ENCODE results near the gene CFAP91. TPM values are rescaled to one million over a fixed set of nuclear protein-coding genes. Genes with fewer than 3 reads are reported as not detected.

The CFAP91 gene
- total RNA-seq, 2 experiments from 2014 or later = not detected

DNA sequence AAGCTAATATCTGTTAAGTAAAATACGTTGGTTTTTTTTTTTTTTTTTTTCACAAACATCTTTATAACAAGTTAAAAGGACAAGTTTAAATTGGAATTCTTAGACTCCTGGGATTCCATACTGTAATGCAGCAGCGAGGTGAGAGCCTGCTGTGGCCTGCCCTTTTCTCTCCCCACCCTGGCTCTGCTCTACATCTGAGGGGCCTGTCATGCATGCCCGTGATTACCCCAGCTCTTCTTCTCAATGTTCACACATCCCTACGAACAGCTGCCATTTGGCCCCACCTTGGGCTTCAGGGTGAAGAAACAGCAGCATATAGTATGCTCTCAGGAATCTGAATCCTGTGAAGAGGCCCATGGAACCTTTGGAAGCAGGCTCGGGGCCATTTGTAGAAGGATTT lies 14.7 kb downstream of the CFAP91 start:
- TF ChIP-seq, protein P1, sequence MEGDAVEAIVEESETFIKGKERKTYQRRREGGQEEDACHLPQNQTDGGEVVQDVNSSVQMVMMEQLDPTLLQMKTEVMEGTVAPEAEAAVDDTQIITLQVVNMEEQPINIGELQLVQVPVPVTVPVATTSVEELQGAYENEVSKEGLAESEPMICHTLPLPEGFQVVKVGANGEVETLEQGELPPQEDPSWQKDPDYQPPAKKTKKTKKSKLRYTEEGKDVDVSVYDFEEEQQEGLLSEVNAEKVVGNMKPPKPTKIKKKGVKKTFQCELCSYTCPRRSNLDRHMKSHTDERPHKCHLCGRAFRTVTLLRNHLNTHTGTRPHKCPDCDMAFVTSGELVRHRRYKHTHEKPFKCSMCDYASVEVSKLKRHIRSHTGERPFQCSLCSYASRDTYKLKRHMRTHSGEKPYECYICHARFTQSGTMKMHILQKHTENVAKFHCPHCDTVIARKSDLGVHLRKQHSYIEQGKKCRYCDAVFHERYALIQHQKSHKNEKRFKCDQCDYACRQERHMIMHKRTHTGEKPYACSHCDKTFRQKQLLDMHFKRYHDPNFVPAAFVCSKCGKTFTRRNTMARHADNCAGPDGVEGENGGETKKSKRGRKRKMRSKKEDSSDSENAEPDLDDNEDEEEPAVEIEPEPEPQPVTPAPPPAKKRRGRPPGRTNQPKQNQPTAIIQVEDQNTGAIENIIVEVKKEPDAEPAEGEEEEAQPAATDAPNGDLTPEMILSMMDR (IDR thresholded peaks at IDR 0.05) = no peak
- H3K27ac Mint-ChIP-seq = no peak overlapping the region
- intact Hi-C loops (cut with micrococcal nuclease) = no loop called here
- H3K36me3 Mint-ChIP-seq (ENCODE audit: low read depth) = no peaks in the 10 kb centered on the region
- no peaks in the 10 kb centered on the region for H3K4me1 Mint-ChIP-seq (ENCODE audit: low read depth)
- no peaks in the 10 kb centered on the region for H3K27me3 Mint-ChIP-seq
- no peak for ATAC-seq
- H3K9me3 Mint-ChIP-seq = no peaks in the 10 kb centered on the region
- ChIA-PET CTCF (interaction anchor here (1.5 kb wide), 1 partner anchor 9 kb away, joined by 3 read pairs; no protein-coding TSS in a partner anchor), POLR2A (interaction anchor here (0.7 kb wide), 1 partner anchor 11 kb away, joined by 3 read pairs; no protein-coding TSS in a partner anchor)
- no peak for DNase-seq
- no peak overlapping the region for H3K4me3 Mint-ChIP-seq

DNA sequence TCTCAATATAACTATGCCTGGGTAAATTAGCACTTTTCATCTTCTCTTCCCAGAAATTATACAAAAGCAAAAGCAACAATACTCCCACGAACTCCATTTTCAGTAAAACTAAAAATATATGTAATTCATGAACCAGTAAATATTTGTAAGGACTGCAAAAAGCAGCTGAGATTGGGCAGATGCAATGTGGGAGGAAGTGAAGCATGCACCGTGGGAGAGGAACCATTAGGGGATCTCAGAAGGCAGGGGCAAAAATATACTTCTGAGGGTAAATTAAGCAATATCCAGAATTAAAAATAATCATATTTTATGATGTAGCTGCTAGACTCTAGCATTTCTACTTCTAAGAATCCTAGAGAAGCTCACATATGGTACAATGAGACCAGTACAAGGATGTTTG lies 20.2 kb downstream of the CFAP91 start:
- POLR2A ChIA-PET = no interaction called here
- H3K9me3 Mint-ChIP-seq = no peaks in the 10 kb centered on the region
- CTCF ChIA-PET = interaction anchor here (0.9 to 1.8 kb wide), 3 partner anchors 9 to 33 kb away, joined by 3 to 4 read pairs (median 4); no protein-coding TSS in a partner anchor
- no peak for ATAC-seq
- H3K36me3 Mint-ChIP-seq (ENCODE audit: low read depth) = no peaks in the 10 kb centered on the region
- no peak for DNase-seq
- no peaks in the 10 kb centered on the region for H3K27me3 Mint-ChIP-seq
- TF ChIP-seq, protein P1 (IDR thresholded peaks at IDR 0.05) = no peak
- no peak overlapping the region for H3K27ac Mint-ChIP-seq
- H3K4me3 Mint-ChIP-seq = no peak overlapping the region
- intact Hi-C loops (cut with micrococcal nuclease) = no loop called here
- H3K4me1 Mint-ChIP-seq (ENCODE audit: low read depth) = no peaks in the 10 kb centered on the region

DNA sequence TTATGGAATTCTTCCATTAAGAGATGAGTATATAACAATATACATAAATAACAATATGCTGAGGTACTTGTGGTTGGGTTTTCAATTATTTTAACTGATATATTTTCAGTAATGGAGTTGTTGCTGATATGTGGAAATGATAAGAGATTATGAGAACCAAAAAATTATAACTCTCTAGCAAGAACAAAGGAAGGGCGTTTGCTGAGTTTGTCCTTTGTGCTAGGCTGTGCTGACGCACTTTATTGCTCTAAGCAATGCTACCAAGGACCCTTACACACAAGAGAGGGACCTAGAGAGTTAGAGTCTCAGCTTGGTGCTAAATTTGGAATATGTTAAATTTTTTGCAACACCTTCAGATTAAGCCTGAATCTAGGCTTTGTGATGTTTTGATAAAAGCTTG lies 24.1 kb downstream of the CFAP91 start:
- intact Hi-C loops (cut with micrococcal nuclease) = no loop called here
- H3K27me3 Mint-ChIP-seq = no peaks in the 10 kb centered on the region
- POLR2A ChIA-PET = no interaction called here
- no peak for DNase-seq
- TF ChIP-seq, protein P1 (IDR thresholded peaks at IDR 0.05) = no peak
- H3K9me3 Mint-ChIP-seq = no peaks in the 10 kb centered on the region
- ATAC-seq = no peak
- CTCF ChIA-PET = interaction anchor here (1.0 kb wide), 1 partner anchor 10 kb away, joined by 3 read pairs; no protein-coding TSS in a partner anchor
- H3K27ac Mint-ChIP-seq = no peak overlapping the region
- no peaks in the 10 kb centered on the region for H3K4me1 Mint-ChIP-seq (ENCODE audit: low read depth)
- no peaks in the 10 kb centered on the region for H3K36me3 Mint-ChIP-seq (ENCODE audit: low read depth)
- H3K4me3 Mint-ChIP-seq = no peak overlapping the region

DNA sequence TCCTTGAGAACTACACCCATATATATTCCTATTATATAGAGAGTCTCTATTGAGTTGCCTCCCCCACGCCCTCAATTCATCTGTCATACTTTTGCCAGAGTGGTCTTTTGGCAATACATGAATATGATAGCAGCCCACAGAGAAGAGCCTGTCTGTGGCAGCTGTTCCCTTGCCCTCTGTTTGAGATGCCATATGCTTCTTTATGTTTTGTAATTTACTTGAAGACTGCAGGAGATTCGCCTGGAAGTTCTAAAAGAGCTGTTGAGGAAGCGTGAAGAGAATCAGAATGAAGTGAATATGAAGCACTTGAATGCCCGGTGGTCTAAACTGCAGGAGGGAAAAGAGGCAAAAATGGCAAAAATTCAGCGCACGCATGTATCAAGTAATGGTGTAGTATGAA lies 27.2 kb downstream of the CFAP91 start:
- ChIA-PET CTCF (interaction anchor here (0.5 kb wide), 1 partner anchor 98 kb away, joined by 3 read pairs; no protein-coding TSS in a partner anchor), POLR2A (no interaction called here)
- TF ChIP-seq, protein P1 (IDR thresholded peaks at IDR 0.05) = no peak
- DNase-seq = no peak
- Mint-ChIP-seq H3K36me3 (ENCODE audit: low read depth) (no peaks in the 10 kb centered on the region), H3K4me3 (no peak overlapping the region), H3K27me3 (no peaks in the 10 kb centered on the region), H3K27ac (no peak overlapping the region), H3K4me1 (ENCODE audit: low read depth) (no peaks in the 10 kb centered on the region), H3K9me3 (no peaks in the 10 kb centered on the region)
- intact Hi-C loops (cut with micrococcal nuclease) = no loop called here
- ATAC-seq = no peak

DNA sequence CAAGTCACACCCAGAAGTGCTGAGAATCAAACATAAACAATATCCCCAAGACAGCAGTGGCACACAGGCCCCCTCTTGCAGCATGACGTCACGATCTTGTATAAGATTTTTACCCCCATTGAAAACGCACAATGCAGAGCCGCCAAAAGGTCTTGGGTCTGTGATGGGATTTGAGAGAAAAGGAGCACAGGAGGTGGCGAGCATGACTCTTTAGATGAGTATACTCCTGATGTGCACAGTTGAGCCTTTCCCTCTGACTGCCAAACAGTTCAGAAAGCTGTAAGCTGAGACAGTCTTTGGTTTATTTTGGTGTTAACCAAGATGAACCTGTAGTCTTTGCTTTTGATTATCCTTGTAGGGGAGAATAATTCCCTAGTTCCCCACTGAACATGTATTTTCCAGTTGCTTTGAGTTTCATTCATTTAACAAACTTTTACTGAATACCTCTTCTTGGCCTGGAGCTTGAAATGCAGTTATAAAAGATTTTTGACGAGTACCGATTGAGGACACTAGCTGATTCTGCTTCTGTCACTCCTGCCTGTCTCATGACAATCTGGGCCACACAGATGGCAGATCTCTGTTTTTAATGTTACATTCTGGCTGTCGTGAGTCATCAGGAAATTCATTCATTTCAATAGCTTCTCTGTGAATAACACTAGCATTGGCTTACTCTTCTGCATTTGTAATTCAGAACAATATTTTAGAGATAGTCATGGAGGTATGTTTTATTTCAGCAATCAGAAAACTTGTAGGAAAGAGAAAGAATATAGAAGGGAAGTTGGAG lies 28.9 kb downstream of the CFAP91 start:
- no peak overlapping the region for H3K27ac Mint-ChIP-seq
- intact Hi-C loops (cut with micrococcal nuclease) = no loop called here
- CTCF ChIA-PET = interaction anchor here (0.9 to 1.5 kb wide), 3 partner anchors 9 to 41 kb away, joined by 4 read pairs; no protein-coding TSS in a partner anchor
- no peaks in the 10 kb centered on the region for H3K9me3 Mint-ChIP-seq
- H3K36me3 Mint-ChIP-seq (ENCODE audit: low read depth) = no peaks in the 10 kb centered on the region
- ATAC-seq (no peak), DNase-seq (no peak)
- TF ChIP-seq, protein P1 (IDR thresholded peaks at IDR 0.05) = no peak
- no peak overlapping the region for H3K4me3 Mint-ChIP-seq
- H3K27me3 Mint-ChIP-seq = no peaks in the 10 kb centered on the region
- H3K4me1 Mint-ChIP-seq (ENCODE audit: low read depth) = no peaks in the 10 kb centered on the region
- POLR2A ChIA-PET = no interaction called here

Measured in activated CD8-positive, alpha-beta T cell treated with anti-CD3 and anti-CD28 coated beads for 36 hours (primary cell).